Measurements from ENCODE around the gene CDH4.

CDH4 gene

GRCh38 chr20:61601361-61601760 is 349.3 kb downstream of the CDH4 start:
- no peak for DNase-seq (ENCODE audit: low spot score in 2 of 2)
- no peak for ATAC-seq (replicated peaks; ENCODE audit: extremely low read depth, poor library complexity, severe bottlenecking)
- no peak overlapping the region for H3K27ac Mint-ChIP-seq (ENCODE audit: low read depth)
- H3K36me3 Mint-ChIP-seq (ENCODE audit: insufficient read depth) = no peaks in the 10 kb centered on the region
- no peak overlapping the region for H3K4me3 Mint-ChIP-seq
- no peaks in the 10 kb centered on the region for H3K9me3 Mint-ChIP-seq
- no peaks in the 10 kb centered on the region for H3K4me1 Mint-ChIP-seq
- no peaks in the 10 kb centered on the region for H3K27me3 Mint-ChIP-seq

- H3K4me1 Mint-ChIP-seq = no peaks in the 10 kb centered on the region
- DNase-seq (ENCODE audit: low spot score in 2 of 2) (no peak), ATAC-seq (replicated peaks; ENCODE audit: extremely low read depth, poor library complexity, severe bottlenecking) (no peak)
- H3K27ac Mint-ChIP-seq (ENCODE audit: low read depth) = no peak overlapping the region
- H3K4me3 Mint-ChIP-seq = no peak overlapping the region
- no peaks in the 10 kb centered on the region for H3K36me3 Mint-ChIP-seq (ENCODE audit: insufficient read depth)
- no peaks in the 10 kb centered on the region for H3K27me3 Mint-ChIP-seq
- no peaks in the 10 kb centered on the region for H3K9me3 Mint-ChIP-seq
Measured at GRCh38 chr20:61601853-61602252, 349.8 kb downstream of the CDH4 start.

GRCh38 chr20:61603715-61604114 is 351.7 kb downstream of the CDH4 start:
- H3K4me3 Mint-ChIP-seq = no peak overlapping the region
- DNase-seq (ENCODE audit: low spot score in 2 of 2) (no peak), ATAC-seq (replicated peaks; ENCODE audit: extremely low read depth, poor library complexity, severe bottlenecking) (no peak)
- no peaks in the 10 kb centered on the region for H3K36me3 Mint-ChIP-seq (ENCODE audit: insufficient read depth)
- H3K9me3 Mint-ChIP-seq = no peaks in the 10 kb centered on the region
- no peaks in the 10 kb centered on the region for H3K27me3 Mint-ChIP-seq
- H3K4me1 Mint-ChIP-seq = no peaks in the 10 kb centered on the region
- no peak overlapping the region for H3K27ac Mint-ChIP-seq (ENCODE audit: low read depth)

- Mint-ChIP-seq H3K27ac (ENCODE audit: low read depth) (no peak overlapping the region), H3K4me3 (no peak overlapping the region), H3K27me3 (peaks cover under 1% of the 10 kb centered on the region), H3K9me3 (no peaks in the 10 kb centered on the region), H3K4me1 (no peaks in the 10 kb centered on the region), H3K36me3 (ENCODE audit: insufficient read depth) (no peaks in the 10 kb centered on the region)
- no peak for DNase-seq (ENCODE audit: low spot score in 2 of 2)
- ATAC-seq (replicated peaks; ENCODE audit: extremely low read depth, poor library complexity, severe bottlenecking) = no peak
Measured at GRCh38 chr20:61604549-61604948, 352.5 kb downstream of the CDH4 start.

- Mint-ChIP-seq H3K4me1 (no peaks in the 10 kb centered on the region), H3K4me3 (no peak overlapping the region), H3K27ac (ENCODE audit: low read depth) (no peak overlapping the region), H3K27me3 (peaks cover 8% of the 10 kb centered on the region), H3K36me3 (ENCODE audit: insufficient read depth) (no peaks in the 10 kb centered on the region), H3K9me3 (peaks cover 6% of the 10 kb centered on the region)
- ATAC-seq (replicated peaks; ENCODE audit: extremely low read depth, poor library complexity, severe bottlenecking) (no peak), DNase-seq (ENCODE audit: low spot score in 2 of 2) (no peak)
Measured at GRCh38 chr20:61605283-61605682, 353.2 kb downstream of the CDH4 start.

- Mint-ChIP-seq H3K36me3 (ENCODE audit: insufficient read depth) (no peaks in the 10 kb centered on the region), H3K27me3 (peaks cover 11% of the 10 kb centered on the region), H3K4me1 (no peaks in the 10 kb centered on the region), H3K9me3 (peaks cover 6% of the 10 kb centered on the region), H3K4me3 (no peak overlapping the region), H3K27ac (ENCODE audit: low read depth) (no peak overlapping the region)
- no peak for DNase-seq (ENCODE audit: low spot score in 2 of 2)
- no peak for ATAC-seq (replicated peaks; ENCODE audit: extremely low read depth, poor library complexity, severe bottlenecking)
Measured at GRCh38 chr20:61605862-61606557, 353.9 kb downstream of the CDH4 start.

- no peak overlapping the region for H3K27ac Mint-ChIP-seq (ENCODE audit: low read depth)
Measured at GRCh38 chr20:61608275-61609085, 356.4 kb downstream of the CDH4 start.

GRCh38 chr20:61609461-61609860 is 357.4 kb downstream of the CDH4 start:
- Mint-ChIP-seq H3K4me1 (no peaks in the 10 kb centered on the region), H3K4me3 (no peak overlapping the region), H3K27ac (ENCODE audit: low read depth) (no peak overlapping the region), H3K27me3 (peaks cover 11% of the 10 kb centered on the region), H3K36me3 (ENCODE audit: insufficient read depth) (peaks cover 1% of the 10 kb centered on the region), H3K9me3 (peaks cover 6% of the 10 kb centered on the region)
- ATAC-seq (replicated peaks; ENCODE audit: extremely low read depth, poor library complexity, severe bottlenecking) (no peak), DNase-seq (ENCODE audit: low spot score in 2 of 2) (no peak)

More at GRCh38 chr20:61608275-61609085, 356.4 kb downstream of the CDH4 start:
- DNase-seq (ENCODE audit: low spot score in 2 of 2) (no peak), ATAC-seq (replicated peaks; ENCODE audit: extremely low read depth, poor library complexity, severe bottlenecking) (no peak)
- Mint-ChIP-seq H3K36me3 (ENCODE audit: insufficient read depth) (no peaks in the 10 kb centered on the region), H3K9me3 (peaks cover 6% of the 10 kb centered on the region), H3K27me3 (peaks cover 11% of the 10 kb centered on the region), H3K4me3 (no peak overlapping the region), H3K4me1 (no peaks in the 10 kb centered on the region)

- H3K27me3 Mint-ChIP-seq = peaks cover 11% of the 10 kb centered on the region
- ATAC-seq (replicated peaks; ENCODE audit: extremely low read depth, poor library complexity, severe bottlenecking) (no peak), DNase-seq (ENCODE audit: low spot score in 2 of 2) (no peak)
- H3K4me1 Mint-ChIP-seq = no peaks in the 10 kb centered on the region
- peaks cover 1% of the 10 kb centered on the region for H3K36me3 Mint-ChIP-seq (ENCODE audit: insufficient read depth)
- H3K4me3 Mint-ChIP-seq = no peak overlapping the region
- peaks cover 6% of the 10 kb centered on the region for H3K9me3 Mint-ChIP-seq
- no peak overlapping the region for H3K27ac Mint-ChIP-seq (ENCODE audit: low read depth)
Measured at GRCh38 chr20:61611401-61612180, 359.5 kb downstream of the CDH4 start.

- no peak overlapping the region for H3K4me3 Mint-ChIP-seq
- H3K4me1 Mint-ChIP-seq = no peaks in the 10 kb centered on the region
- peaks cover 6% of the 10 kb centered on the region for H3K9me3 Mint-ChIP-seq
- peaks cover 11% of the 10 kb centered on the region for H3K27me3 Mint-ChIP-seq
- no peak overlapping the region for H3K27ac Mint-ChIP-seq (ENCODE audit: low read depth)
- DNase-seq (ENCODE audit: low spot score in 2 of 2) (no peak), ATAC-seq (replicated peaks; ENCODE audit: extremely low read depth, poor library complexity, severe bottlenecking) (no peak)
- H3K36me3 Mint-ChIP-seq (ENCODE audit: insufficient read depth) = peaks cover 1% of the 10 kb centered on the region
Measured at GRCh38 chr20:61613917-61614705, 362.1 kb downstream of the CDH4 start.

- Mint-ChIP-seq H3K27me3 (peaks cover 8% of the 10 kb centered on the region), H3K9me3 (peaks cover 6% of the 10 kb centered on the region), H3K4me1 (no peaks in the 10 kb centered on the region), H3K27ac (ENCODE audit: low read depth) (no peak overlapping the region), H3K36me3 (ENCODE audit: insufficient read depth) (peaks cover 1% of the 10 kb centered on the region), H3K4me3 (no peak overlapping the region)
- DNase-seq (ENCODE audit: low spot score in 2 of 2) (no peak), ATAC-seq (replicated peaks; ENCODE audit: extremely low read depth, poor library complexity, severe bottlenecking) (no peak)
Measured at GRCh38 chr20:61614706-61615100, 362.6 kb downstream of the CDH4 start.

GRCh38 chr20:61615806-61616205 is 363.7 kb downstream of the CDH4 start:
- Mint-ChIP-seq H3K9me3 (no peaks in the 10 kb centered on the region), H3K4me3 (no peak overlapping the region), H3K27me3 (no peaks in the 10 kb centered on the region), H3K27ac (ENCODE audit: low read depth) (no peak overlapping the region), H3K4me1 (no peaks in the 10 kb centered on the region), H3K36me3 (ENCODE audit: insufficient read depth) (peaks cover 1% of the 10 kb centered on the region)
- DNase-seq (ENCODE audit: low spot score in 2 of 2) (no peak), ATAC-seq (replicated peaks; ENCODE audit: extremely low read depth, poor library complexity, severe bottlenecking) (no peak)

Data from central memory CD8-positive, alpha-beta T cell (primary cell).